AG04450 (cell line): ENCODE results near the gene KCNH1. TPM values are rescaled to one million over a fixed set of nuclear protein-coding genes. Genes with fewer than 3 reads are reported as not detected.

ENCODE experiments used
- CTCF ChIA-PET: fragments of 300-600, 350-600 bp; formaldehyde crosslinking; extraction: SDS; loops from one replicate; lab custom pipeline; 2022; ENCODE audit warnings: antibody characterized with exemption, inconsistent platforms; lab: Charles Lee
- POLR2A ChIA-PET: fragments of 350-600 bp; formaldehyde crosslinking; extraction: SDS; loops from one replicate; lab custom pipeline; 2021; ENCODE audit warnings: antibody characterized with exemption, inconsistent platforms; lab: Yijun Ruan, JAX
- DNase-seq: peaks from one replicate; pipeline ENCODE4 v3.0.0-alpha.2; 2011; ENCODE audit warnings: low read depth, low spot score
- H3K27ac ChIP-seq: one replicate; pipeline ENCODE4 v1.5.1; 2012; ENCODE audit warnings: low read depth, low read length, control low read depth
- H3K27me3 ChIP-seq: one replicate; pipeline ENCODE4 v1.6.0; 2012; ENCODE audit warnings: low read length; ENCODE audit not compliant: control insufficient read depth, insufficient read depth
- H3K4me3 ChIP-seq: 2 replicates; pipeline ENCODE4 v1.5.1; 2011; ENCODE audit warnings: mild to moderate bottlenecking, low read depth, low read length, control low read depth
- H3K9me3 ChIP-seq: 2 replicates; pipeline ENCODE4 v1.5.1; 2012; ENCODE audit warnings: low read length; ENCODE audit not compliant: control insufficient read depth, insufficient read depth
- polyA plus RNA-seq: library from polyadenylated mRNA; depleted of rRNA; stranded (reverse); fragments of >200 nt; gene quantifications from 2 replicates; pipeline ENCODE4 v1.2.3, GENCODE V29; 2011
- TF ChIP-seq, protein P1 (sequence below): IDR thresholded peaks from 2 replicates; pipeline ENCODE4 v1.5.1; 2011; ENCODE audit warnings: low read depth, low read length, control low read depth, inconsistent platforms

KCNH1 gene
- polyA plus RNA-seq, 1 experiment, result 0.31 TPM

DNA sequence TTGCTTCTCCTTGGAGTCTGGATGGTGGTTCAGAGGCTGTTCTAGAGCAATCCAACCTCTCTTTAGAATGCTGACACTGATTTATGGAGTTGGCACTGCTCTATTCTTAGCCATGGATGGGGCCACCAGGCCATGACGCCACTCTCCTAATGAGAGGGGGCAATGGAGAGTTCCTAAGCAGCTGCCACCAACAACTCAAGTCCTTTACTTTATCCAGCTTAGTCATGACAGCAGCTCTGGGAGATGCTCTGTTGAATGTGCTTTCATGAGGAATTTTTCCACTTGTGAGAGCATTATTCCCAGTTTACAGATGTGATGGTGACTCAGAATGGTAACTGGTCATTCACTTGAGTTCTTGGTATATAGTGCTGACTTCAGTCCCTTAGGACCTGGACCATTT lies 438.9 kb downstream of the KCNH1 start:
- no peak for DNase-seq
- CTCF ChIA-PET, result interaction anchor here (0.9 kb wide), 1 partner anchor 440 kb away, joined by 3 read pairs; no protein-coding TSS in a partner anchor
- Histone ChIP-seq H3K4me3 (no peak overlapping the region), H3K9me3 (no peaks in the 10 kb centered on the region), H3K27me3 (peaks cover 3% of the 10 kb centered on the region), H3K27ac (no peak overlapping the region)
- POLR2A ChIA-PET, result no interaction called here
- TF ChIP-seq, protein P1, sequence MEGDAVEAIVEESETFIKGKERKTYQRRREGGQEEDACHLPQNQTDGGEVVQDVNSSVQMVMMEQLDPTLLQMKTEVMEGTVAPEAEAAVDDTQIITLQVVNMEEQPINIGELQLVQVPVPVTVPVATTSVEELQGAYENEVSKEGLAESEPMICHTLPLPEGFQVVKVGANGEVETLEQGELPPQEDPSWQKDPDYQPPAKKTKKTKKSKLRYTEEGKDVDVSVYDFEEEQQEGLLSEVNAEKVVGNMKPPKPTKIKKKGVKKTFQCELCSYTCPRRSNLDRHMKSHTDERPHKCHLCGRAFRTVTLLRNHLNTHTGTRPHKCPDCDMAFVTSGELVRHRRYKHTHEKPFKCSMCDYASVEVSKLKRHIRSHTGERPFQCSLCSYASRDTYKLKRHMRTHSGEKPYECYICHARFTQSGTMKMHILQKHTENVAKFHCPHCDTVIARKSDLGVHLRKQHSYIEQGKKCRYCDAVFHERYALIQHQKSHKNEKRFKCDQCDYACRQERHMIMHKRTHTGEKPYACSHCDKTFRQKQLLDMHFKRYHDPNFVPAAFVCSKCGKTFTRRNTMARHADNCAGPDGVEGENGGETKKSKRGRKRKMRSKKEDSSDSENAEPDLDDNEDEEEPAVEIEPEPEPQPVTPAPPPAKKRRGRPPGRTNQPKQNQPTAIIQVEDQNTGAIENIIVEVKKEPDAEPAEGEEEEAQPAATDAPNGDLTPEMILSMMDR, result no peak

- Histone ChIP-seq H3K4me3 (no peak overlapping the region), H3K27ac (no peak overlapping the region), H3K9me3 (no peaks in the 10 kb centered on the region), H3K27me3 (peaks cover 3% of the 10 kb centered on the region)
- ChIA-PET POLR2A (no interaction called here), CTCF (no interaction called here)
- DNase-seq, result no peak
- TF ChIP-seq, protein P1, result no peak
These were observed 441.2 kb downstream of the KCNH1 start for GRCh38 chr1:210692796-210693195.

DNA sequence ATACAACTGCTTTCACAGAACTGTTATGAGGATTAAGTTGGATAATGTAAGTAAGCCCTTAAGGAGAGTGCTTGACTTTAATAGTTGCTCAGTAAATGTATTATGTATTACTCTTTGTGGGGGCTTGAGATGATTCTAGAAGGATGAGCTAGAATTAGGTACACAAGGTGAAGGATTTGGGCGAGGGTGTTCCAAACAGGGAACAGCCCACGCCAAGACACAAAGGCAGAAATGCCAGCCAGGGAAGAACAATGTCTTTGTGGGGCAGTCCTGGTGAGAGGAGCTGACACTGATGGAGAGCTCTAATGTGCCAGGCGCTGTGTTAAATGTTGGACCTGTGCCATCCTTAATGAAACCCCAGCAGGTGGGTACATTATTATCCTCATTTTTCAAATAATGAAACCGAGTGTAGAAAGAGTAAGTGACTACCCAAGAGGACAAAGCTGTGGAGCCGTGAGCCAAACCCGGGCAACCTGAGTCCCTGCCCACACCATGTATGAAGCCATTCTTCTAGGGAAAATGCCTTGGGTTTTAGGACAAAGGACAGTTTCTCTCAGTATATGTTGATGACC lies 442.8 kb downstream of the KCNH1 start:
- no peak for DNase-seq
- Histone ChIP-seq H3K4me3 (no peak overlapping the region), H3K9me3 (no peaks in the 10 kb centered on the region), H3K27me3 (peaks cover 3% of the 10 kb centered on the region), H3K27ac (no peak overlapping the region)
- CTCF ChIA-PET, result no interaction called here
- POLR2A ChIA-PET, result no interaction called here
- TF ChIP-seq, protein P1, result no peak

- TF ChIP-seq, protein P1, result no peak
- peaks cover 3% of the 10 kb centered on the region for H3K27me3 ChIP-seq
- H3K4me3 ChIP-seq, result no peak overlapping the region
- POLR2A ChIA-PET, result no interaction called here
- H3K9me3 ChIP-seq, result no peaks in the 10 kb centered on the region
- no peak for DNase-seq
- no peak overlapping the region for H3K27ac ChIP-seq
- CTCF ChIA-PET, result no interaction called here
These were observed 443.7 kb downstream of the KCNH1 start for GRCh38 chr1:210690236-210690635.

- POLR2A ChIA-PET, result no interaction called here
- TF ChIP-seq, protein P1, result no peak
- Histone ChIP-seq H3K4me3 (no peak overlapping the region), H3K9me3 (no peaks in the 10 kb centered on the region), H3K27ac (no peak overlapping the region), H3K27me3 (peaks cover 1% of the 10 kb centered on the region)
- DNase-seq, result no peak
- CTCF ChIA-PET, result no interaction called here
These were observed 444.1 kb downstream of the KCNH1 start for GRCh38 chr1:210689826-210690225.
